Nephron (organoid): ENCODE results near the gene RIMBP2.
"Not testable (repeated sequence)": the region's sequence is repeated elsewhere in the genome, so short reads cannot be mapped to it uniquely, and the experiment has no call there.

ENCODE experiments used
- H3K27ac Mint-ChIP-seq, 3 experiments: 2 replicates each; pipeline ENCODE4 v1.8.0; 2020; ENCODE audit warnings: mixed read lengths in 3 of 3, mild to moderate bottlenecking in 2 of 3, moderate library complexity in 1 of 3
- H3K27me3 Mint-ChIP-seq: 2 replicates; pipeline ENCODE4 v1.8.0; 2021; ENCODE audit warnings: low read depth, mild to moderate bottlenecking, moderate library complexity, mixed read lengths
- H3K36me3 Mint-ChIP-seq: 2 replicates; pipeline ENCODE4 v1.8.0; 2020; ENCODE audit warnings: low read depth, mixed read lengths
- H3K4me1 Mint-ChIP-seq: 2 replicates; pipeline ENCODE4 v1.8.0; 2020; ENCODE audit warnings: mixed read lengths
- H3K4me3 Mint-ChIP-seq, 3 experiments: 2 replicates each; pipeline ENCODE4 v1.8.0; 2020; ENCODE audit warnings: mild to moderate bottlenecking in 3 of 3, mixed read lengths in 3 of 3, moderate library complexity in 2 of 3
- H3K9me3 Mint-ChIP-seq: 2 replicates; pipeline ENCODE4 v1.8.0; 2020; ENCODE audit warnings: mixed read lengths
- TF ChIP-seq, protein P1 (sequence below), 3 experiments: fragments of 200-600 bp; sonication (generic); IDR thresholded peaks; one replicate each; pipeline ENCODE4 v1.5.0; 2021; ENCODE audit warnings: antibody characterized with exemption in 3 of 3; ENCODE audit not compliant: unreplicated experiment in 3 of 3

Gene RIMBP2

GRCh38 chr12:130650131-130650530, 66.0 kb downstream of the RIMBP2 start:
- TF ChIP-seq, protein P1, sequence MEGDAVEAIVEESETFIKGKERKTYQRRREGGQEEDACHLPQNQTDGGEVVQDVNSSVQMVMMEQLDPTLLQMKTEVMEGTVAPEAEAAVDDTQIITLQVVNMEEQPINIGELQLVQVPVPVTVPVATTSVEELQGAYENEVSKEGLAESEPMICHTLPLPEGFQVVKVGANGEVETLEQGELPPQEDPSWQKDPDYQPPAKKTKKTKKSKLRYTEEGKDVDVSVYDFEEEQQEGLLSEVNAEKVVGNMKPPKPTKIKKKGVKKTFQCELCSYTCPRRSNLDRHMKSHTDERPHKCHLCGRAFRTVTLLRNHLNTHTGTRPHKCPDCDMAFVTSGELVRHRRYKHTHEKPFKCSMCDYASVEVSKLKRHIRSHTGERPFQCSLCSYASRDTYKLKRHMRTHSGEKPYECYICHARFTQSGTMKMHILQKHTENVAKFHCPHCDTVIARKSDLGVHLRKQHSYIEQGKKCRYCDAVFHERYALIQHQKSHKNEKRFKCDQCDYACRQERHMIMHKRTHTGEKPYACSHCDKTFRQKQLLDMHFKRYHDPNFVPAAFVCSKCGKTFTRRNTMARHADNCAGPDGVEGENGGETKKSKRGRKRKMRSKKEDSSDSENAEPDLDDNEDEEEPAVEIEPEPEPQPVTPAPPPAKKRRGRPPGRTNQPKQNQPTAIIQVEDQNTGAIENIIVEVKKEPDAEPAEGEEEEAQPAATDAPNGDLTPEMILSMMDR (IDR thresholded peaks at IDR 0.05; ENCODE audit: unreplicated experiment in 3 of 3), result no peak
- Mint-ChIP-seq H3K9me3 (peaks cover 12% of the 10 kb centered on the region), H3K27me3 (peaks cover 9% of the 10 kb centered on the region), H3K36me3 (no peaks in the 10 kb centered on the region), H3K4me3 (no peak overlapping the region), H3K4me1 (no peaks in the 10 kb centered on the region), H3K27ac (peak overlapping the region in 1 of 3 experiments; percentile 32)

DNA sequence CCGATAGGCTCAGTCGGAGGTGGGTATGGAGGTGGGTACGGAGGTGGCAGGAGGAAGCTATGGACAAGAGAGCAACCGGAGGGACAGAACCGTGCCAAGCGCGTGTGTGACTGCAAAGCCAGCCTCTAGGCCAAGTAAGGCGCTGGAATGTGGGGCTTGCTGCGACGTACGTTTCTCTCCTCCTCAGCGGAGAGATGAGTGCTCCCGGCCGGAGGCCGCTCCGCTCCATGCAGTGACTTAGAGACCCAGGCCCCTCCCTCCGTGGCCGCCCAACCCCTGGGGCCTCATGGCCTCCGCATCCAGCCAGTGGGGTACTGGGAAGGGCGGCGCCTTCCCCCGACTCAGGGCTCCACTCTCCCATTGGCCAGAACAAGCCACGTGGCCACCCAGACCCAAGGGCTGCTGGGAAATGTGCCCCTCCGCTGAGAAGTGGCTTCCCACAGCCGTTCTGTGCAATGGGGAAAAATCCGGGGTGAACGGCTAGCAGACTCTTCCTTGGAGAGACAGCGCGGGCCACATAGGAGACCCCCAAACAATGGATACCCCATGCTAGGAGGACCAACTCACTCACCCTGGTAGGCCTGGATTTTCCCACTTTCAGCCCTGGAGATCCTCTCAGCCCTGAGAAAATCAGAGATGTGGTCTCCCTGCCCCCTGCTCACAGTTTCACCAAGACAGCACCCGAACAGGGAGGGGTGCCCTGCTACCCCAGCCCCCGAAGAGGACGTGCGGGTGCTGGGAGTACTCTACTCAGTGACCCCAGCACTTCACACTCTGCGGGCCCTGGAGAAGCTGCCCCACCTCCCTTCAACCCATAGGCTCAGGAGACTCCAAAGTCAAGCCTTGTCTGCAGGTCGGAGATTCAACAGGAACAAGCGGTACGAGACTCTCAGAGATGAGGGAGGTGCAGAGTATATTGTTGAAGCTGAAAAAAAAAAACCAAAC, 66.7 kb downstream of the RIMBP2 start:
- H3K4me1 Mint-ChIP-seq, result no peaks in the 10 kb centered on the region
- H3K36me3 Mint-ChIP-seq, result no peaks in the 10 kb centered on the region
- no peak overlapping the region for H3K4me3 Mint-ChIP-seq
- H3K27me3 Mint-ChIP-seq, result peaks cover 12% of the 10 kb centered on the region
- H3K9me3 Mint-ChIP-seq, result peaks cover 12% of the 10 kb centered on the region
- H3K27ac Mint-ChIP-seq, result no peak overlapping the region
- TF ChIP-seq, protein P1 (IDR thresholded peaks at IDR 0.05; ENCODE audit: unreplicated experiment in 3 of 3), result no peak

DNA sequence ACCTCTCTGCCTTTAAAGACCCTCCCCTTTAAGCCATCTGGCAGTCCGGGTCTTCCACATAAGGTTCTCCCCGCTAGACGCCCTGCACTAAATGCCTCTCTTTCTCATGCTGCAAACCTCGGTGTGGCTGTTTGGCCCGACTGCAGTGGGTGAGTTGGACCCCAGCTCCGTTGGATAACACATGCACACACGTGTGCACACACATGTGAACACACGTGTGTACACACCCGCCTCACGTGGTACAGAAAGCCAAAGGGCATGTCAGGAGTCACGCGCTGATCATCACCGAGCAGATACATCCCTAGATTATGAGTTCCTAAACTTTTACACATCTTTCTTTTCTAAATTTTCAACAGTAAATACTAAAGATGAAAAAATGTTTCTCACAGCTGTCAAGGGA, 68.3 kb downstream of the RIMBP2 start:
- H3K9me3 Mint-ChIP-seq, result peaks cover 4% of the 10 kb centered on the region
- no peak overlapping the region for H3K4me3 Mint-ChIP-seq
- no peak overlapping the region for H3K27ac Mint-ChIP-seq
- peaks cover 11% of the 10 kb centered on the region for H3K27me3 Mint-ChIP-seq
- no peaks in the 10 kb centered on the region for H3K36me3 Mint-ChIP-seq
- H3K4me1 Mint-ChIP-seq, result no peaks in the 10 kb centered on the region
- TF ChIP-seq, protein P1 (IDR thresholded peaks at IDR 0.05; ENCODE audit: unreplicated experiment in 3 of 3), result no peak

DNA sequence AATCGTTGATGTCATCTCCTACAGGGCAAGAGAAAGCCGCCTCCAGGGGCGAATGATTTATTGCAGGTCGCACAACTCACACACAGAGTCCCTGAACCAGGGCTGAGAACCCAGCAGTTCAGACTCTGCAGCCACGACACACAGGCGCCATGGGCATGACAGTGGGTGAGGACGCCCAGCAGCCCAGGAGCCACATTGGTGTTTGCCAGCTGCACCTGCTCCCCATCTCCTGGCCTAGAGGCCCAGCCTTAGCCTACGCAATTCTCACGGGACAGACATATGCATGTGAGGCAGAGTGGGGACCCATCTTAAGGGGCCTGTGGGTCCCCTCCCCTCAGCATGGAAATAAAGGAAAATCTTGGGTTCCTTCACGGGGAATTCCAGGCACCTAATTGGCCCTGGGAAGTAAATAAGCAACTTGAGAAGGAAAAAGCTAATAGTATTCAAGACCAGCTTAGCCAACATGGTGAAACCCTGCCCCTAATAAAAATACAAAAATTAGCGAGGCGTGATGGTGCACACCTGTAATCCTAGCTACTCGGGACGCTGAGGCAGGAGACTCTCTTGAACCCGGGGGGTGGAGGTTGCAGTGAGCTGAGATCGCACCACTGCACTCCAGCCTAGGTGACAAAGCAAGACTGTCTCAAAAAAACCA, 69.3 kb downstream of the RIMBP2 start:
- Mint-ChIP-seq H3K9me3 (peaks cover 3% of the 10 kb centered on the region), H3K27me3 (peaks cover 7% of the 10 kb centered on the region), H3K4me3 (no peak overlapping the region), H3K27ac (peak overlapping the region in 2 of 3 experiments; percentile 12 to 86), H3K36me3 (no peaks in the 10 kb centered on the region), H3K4me1 (no peaks in the 10 kb centered on the region)
- TF ChIP-seq, protein P1 (IDR thresholded peaks at IDR 0.05; ENCODE audit: unreplicated experiment in 3 of 3), result no peak

DNA sequence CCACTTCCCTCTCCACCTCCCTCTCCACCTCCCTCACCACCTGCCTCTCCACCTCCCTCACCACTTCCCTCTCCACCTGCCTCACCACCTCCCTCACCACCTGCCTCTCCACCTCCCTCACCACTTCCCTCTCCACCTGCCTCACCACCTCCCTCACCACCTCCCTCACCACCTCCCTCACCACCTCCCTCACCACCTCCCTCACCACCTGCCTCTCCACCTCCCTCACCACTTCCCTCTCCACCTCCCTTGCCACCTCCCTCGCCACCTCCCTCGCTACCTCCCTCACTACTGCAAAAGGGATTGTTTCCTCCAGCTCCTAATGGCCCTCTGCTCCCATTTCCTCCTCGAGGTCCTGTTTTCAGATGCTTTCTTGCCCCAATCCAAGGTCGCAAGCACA, 69.9 kb downstream of the RIMBP2 start:
- not testable (repeated sequence) for H3K9me3 Mint-ChIP-seq, H3K36me3 Mint-ChIP-seq, H3K4me1 Mint-ChIP-seq, H3K4me3 Mint-ChIP-seq, H3K27me3 Mint-ChIP-seq
- peak overlapping the region in 1 of 3 experiments; percentile 86 for H3K27ac Mint-ChIP-seq

GRCh38 chr12:130645751-130646150, 70.3 kb downstream of the RIMBP2 start:
- TF ChIP-seq, protein P1 (IDR thresholded peaks at IDR 0.05; ENCODE audit: unreplicated experiment in 3 of 3), result no peak
- Mint-ChIP-seq H3K27ac (peak overlapping the region in 1 of 3 experiments; percentile 81), H3K36me3 (no peaks in the 10 kb centered on the region), H3K4me3 (no peak overlapping the region), H3K9me3 (peaks cover 3% of the 10 kb centered on the region), H3K4me1 (no peaks in the 10 kb centered on the region), H3K27me3 (peaks cover 7% of the 10 kb centered on the region)
